ENCODE measurements around the gene PRADC1. TPM values are rescaled to one million over a fixed set of nuclear protein-coding genes. Genes with fewer than 3 reads are reported as not detected.

Gene PRADC1
- total RNA-seq, 1 experiment from 2014 or later: 12.9 TPM

DNA sequence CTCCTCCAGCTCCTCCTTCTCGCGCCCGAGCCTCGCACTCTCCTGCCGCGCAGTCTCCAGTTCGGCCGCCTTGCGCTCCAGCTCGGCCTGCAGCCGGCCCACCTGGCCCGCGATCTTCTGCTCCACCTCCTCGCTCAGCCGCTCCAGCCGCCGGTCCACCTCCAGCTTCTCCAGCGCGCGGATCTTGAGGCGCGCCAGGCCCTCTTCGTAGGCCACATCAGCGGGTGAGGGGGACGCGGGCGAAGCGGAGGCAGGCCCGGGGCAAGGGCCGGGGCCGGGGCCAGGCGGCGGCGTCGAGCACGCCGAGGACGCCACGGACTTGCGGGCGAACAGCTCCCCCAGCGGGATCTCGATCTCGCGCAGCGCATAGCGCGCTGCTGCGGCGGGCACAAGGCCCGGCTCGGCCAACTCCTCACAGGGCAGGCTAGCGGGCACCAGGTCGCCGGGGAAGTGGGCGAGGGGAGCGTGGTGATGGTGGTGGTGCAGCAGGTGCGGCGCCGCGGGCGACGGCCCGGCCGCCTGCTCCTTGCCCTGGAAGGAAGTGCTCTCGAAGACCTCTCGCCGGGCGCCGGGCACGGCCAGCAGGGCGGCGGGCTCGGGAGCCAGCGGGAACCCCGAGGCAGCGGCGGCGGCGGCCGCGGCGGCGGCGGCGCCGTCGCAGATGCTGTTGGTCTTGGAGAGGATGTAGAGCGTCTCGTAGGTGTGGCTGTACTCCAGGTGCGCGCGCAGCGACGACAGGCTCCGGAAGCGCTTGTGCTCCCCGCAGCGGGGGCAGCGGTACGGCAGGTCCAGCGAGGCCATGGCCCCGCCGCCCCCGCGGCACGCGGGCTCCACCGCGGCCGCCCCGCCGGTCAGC, 36.0 kb upstream of the PRADC1 start (continued):
- TF ChIP-seq, protein P1, sequence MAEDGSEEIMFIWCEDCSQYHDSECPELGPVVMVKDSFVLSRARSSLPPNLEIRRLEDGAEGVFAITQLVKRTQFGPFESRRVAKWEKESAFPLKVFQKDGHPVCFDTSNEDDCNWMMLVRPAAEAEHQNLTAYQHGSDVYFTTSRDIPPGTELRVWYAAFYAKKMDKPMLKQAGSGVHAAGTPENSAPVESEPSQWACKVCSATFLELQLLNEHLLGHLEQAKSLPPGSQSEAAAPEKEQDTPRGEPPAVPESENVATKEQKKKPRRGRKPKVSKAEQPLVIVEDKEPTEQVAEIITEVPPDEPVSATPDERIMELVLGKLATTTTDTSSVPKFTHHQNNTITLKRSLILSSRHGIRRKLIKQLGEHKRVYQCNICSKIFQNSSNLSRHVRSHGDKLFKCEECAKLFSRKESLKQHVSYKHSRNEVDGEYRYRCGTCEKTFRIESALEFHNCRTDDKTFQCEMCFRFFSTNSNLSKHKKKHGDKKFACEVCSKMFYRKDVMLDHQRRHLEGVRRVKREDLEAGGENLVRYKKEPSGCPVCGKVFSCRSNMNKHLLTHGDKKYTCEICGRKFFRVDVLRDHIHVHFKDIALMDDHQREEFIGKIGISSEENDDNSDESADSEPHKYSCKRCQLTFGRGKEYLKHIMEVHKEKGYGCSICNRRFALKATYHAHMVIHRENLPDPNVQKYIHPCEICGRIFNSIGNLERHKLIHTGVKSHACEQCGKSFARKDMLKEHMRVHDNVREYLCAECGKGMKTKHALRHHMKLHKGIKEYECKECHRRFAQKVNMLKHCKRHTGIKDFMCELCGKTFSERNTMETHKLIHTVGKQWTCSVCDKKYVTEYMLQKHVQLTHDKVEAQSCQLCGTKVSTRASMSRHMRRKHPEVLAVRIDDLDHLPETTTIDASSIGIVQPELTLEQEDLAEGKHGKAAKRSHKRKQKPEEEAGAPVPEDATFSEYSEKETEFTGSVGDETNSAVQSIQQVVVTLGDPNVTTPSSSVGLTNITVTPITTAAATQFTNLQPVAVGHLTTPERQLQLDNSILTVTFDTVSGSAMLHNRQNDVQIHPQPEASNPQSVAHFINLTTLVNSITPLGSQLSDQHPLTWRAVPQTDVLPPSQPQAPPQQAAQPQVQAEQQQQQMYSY (CRISPR knock-in tag; IDR thresholded peaks at IDR 0.05): peak; percentile 48; the same call in 1 of the 2 replicates
- peak; percentile 92 for TF ChIP-seq FOXP1 (CRISPR knock-in tag; IDR thresholded peaks at IDR 0.05; ENCODE audit: borderline replicate concordance)
- TF ChIP-seq ATF1 (CRISPR knock-in tag; IDR thresholded peaks at IDR 0.05): peak; percentile 67; the same call in 1 of the 2 replicates
- TF ChIP-seq, protein P2, sequence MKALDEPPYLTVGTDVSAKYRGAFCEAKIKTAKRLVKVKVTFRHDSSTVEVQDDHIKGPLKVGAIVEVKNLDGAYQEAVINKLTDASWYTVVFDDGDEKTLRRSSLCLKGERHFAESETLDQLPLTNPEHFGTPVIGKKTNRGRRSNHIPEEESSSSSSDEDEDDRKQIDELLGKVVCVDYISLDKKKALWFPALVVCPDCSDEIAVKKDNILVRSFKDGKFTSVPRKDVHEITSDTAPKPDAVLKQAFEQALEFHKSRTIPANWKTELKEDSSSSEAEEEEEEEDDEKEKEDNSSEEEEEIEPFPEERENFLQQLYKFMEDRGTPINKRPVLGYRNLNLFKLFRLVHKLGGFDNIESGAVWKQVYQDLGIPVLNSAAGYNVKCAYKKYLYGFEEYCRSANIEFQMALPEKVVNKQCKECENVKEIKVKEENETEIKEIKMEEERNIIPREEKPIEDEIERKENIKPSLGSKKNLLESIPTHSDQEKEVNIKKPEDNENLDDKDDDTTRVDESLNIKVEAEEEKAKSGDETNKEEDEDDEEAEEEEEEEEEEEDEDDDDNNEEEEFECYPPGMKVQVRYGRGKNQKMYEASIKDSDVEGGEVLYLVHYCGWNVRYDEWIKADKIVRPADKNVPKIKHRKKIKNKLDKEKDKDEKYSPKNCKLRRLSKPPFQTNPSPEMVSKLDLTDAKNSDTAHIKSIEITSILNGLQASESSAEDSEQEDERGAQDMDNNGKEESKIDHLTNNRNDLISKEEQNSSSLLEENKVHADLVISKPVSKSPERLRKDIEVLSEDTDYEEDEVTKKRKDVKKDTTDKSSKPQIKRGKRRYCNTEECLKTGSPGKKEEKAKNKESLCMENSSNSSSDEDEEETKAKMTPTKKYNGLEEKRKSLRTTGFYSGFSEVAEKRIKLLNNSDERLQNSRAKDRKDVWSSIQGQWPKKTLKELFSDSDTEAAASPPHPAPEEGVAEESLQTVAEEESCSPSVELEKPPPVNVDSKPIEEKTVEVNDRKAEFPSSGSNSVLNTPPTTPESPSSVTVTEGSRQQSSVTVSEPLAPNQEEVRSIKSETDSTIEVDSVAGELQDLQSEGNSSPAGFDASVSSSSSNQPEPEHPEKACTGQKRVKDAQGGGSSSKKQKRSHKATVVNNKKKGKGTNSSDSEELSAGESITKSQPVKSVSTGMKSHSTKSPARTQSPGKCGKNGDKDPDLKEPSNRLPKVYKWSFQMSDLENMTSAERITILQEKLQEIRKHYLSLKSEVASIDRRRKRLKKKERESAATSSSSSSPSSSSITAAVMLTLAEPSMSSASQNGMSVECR (CRISPR knock-in tag; IDR thresholded peaks at IDR 0.05; ENCODE audit: borderline replicate concordance): peak; percentile 95
- TF ChIP-seq NR1H2 (CRISPR knock-in tag; IDR thresholded peaks at IDR 0.05): peak; percentile 84
- TF ChIP-seq, protein P3, sequence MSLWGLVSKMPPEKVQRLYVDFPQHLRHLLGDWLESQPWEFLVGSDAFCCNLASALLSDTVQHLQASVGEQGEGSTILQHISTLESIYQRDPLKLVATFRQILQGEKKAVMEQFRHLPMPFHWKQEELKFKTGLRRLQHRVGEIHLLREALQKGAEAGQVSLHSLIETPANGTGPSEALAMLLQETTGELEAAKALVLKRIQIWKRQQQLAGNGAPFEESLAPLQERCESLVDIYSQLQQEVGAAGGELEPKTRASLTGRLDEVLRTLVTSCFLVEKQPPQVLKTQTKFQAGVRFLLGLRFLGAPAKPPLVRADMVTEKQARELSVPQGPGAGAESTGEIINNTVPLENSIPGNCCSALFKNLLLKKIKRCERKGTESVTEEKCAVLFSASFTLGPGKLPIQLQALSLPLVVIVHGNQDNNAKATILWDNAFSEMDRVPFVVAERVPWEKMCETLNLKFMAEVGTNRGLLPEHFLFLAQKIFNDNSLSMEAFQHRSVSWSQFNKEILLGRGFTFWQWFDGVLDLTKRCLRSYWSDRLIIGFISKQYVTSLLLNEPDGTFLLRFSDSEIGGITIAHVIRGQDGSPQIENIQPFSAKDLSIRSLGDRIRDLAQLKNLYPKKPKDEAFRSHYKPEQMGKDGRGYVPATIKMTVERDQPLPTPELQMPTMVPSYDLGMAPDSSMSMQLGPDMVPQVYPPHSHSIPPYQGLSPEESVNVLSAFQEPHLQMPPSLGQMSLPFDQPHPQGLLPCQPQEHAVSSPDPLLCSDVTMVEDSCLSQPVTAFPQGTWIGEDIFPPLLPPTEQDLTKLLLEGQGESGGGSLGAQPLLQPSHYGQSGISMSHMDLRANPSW (CRISPR knock-in tag; conservative IDR thresholded peaks at IDR 0.05; ENCODE audit: low read depth): 0 out of 2 replicates have a peak, but pooled peaks have one; percentile 38
- no peak for TF ChIP-seq HMGA2 (CRISPR knock-in tag; IDR thresholded peaks at IDR 0.05)
- TF ChIP-seq NFYB (CRISPR knock-in tag; conservative IDR thresholded peaks at IDR 0.05; ENCODE audit: low read depth): no peak
- peak; percentile 85; the same call in 1 of the 2 replicates for TF ChIP-seq ZNF219 (CRISPR knock-in tag; IDR thresholded peaks at IDR 0.05; ENCODE audit: borderline replicate concordance)
- TF ChIP-seq ZBTB21 (CRISPR knock-in tag; IDR thresholded peaks at IDR 0.05; ENCODE audit: borderline replicate concordance): peak; percentile 74
- 0 out of 2 replicates have a peak, but pooled peaks have one; percentile 21 for TF ChIP-seq ZNF416 (CRISPR knock-in tag; IDR thresholded peaks at IDR 0.05)
- TF ChIP-seq, protein P4, sequence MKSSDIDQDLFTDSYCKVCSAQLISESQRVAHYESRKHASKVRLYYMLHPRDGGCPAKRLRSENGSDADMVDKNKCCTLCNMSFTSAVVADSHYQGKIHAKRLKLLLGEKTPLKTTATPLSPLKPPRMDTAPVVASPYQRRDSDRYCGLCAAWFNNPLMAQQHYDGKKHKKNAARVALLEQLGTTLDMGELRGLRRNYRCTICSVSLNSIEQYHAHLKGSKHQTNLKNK (CRISPR knock-in tag; IDR thresholded peaks at IDR 0.05): no peak
- TF ChIP-seq MYBL2 (CRISPR knock-in tag; IDR thresholded peaks at IDR 0.05): no peak
- no peak for TF ChIP-seq TEAD4 (CRISPR knock-in tag; IDR thresholded peaks at IDR 0.05)
- TF ChIP-seq, protein P5, sequence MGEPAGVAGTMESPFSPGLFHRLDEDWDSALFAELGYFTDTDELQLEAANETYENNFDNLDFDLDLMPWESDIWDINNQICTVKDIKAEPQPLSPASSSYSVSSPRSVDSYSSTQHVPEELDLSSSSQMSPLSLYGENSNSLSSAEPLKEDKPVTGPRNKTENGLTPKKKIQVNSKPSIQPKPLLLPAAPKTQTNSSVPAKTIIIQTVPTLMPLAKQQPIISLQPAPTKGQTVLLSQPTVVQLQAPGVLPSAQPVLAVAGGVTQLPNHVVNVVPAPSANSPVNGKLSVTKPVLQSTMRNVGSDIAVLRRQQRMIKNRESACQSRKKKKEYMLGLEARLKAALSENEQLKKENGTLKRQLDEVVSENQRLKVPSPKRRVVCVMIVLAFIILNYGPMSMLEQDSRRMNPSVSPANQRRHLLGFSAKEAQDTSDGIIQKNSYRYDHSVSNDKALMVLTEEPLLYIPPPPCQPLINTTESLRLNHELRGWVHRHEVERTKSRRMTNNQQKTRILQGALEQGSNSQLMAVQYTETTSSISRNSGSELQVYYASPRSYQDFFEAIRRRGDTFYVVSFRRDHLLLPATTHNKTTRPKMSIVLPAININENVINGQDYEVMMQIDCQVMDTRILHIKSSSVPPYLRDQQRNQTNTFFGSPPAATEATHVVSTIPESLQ (CRISPR knock-in tag; IDR thresholded peaks at IDR 0.05): no peak
- TF ChIP-seq ZNF263 (CRISPR knock-in tag; IDR thresholded peaks at IDR 0.05; ENCODE audit: low read depth): peak; percentile 76
- TF ChIP-seq, protein P6, sequence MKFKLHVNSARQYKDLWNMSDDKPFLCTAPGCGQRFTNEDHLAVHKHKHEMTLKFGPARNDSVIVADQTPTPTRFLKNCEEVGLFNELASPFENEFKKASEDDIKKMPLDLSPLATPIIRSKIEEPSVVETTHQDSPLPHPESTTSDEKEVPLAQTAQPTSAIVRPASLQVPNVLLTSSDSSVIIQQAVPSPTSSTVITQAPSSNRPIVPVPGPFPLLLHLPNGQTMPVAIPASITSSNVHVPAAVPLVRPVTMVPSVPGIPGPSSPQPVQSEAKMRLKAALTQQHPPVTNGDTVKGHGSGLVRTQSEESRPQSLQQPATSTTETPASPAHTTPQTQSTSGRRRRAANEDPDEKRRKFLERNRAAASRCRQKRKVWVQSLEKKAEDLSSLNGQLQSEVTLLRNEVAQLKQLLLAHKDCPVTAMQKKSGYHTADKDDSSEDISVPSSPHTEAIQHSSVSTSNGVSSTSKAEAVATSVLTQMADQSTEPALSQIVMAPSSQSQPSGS (CRISPR knock-in tag; IDR thresholded peaks at IDR 0.05; ENCODE audit: borderline replicate concordance, low read depth): peak; percentile 52; the same call in 1 of the 2 replicates
- TF ChIP-seq, protein P7, sequence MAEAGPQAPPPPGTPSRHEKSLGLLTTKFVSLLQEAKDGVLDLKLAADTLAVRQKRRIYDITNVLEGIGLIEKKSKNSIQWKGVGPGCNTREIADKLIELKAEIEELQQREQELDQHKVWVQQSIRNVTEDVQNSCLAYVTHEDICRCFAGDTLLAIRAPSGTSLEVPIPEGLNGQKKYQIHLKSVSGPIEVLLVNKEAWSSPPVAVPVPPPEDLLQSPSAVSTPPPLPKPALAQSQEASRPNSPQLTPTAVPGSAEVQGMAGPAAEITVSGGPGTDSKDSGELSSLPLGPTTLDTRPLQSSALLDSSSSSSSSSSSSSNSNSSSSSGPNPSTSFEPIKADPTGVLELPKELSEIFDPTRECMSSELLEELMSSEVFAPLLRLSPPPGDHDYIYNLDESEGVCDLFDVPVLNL (CRISPR knock-in tag; IDR thresholded peaks at IDR 0.05; ENCODE audit: borderline replicate concordance, low read depth): no peak; the same call in 1 of the 2 replicates
- peak; percentile 98 for TF ChIP-seq ETV6 (CRISPR knock-in tag; IDR thresholded peaks at IDR 0.05)
- 0 out of 2 replicates have a peak, but pooled peaks have one; percentile 37 for TF ChIP-seq EMX1 (CRISPR knock-in tag; IDR thresholded peaks at IDR 0.05)
- no peak for TF ChIP-seq OVOL2 (CRISPR knock-in tag; IDR thresholded peaks at IDR 0.05; ENCODE audit: borderline replicate concordance)
- TF ChIP-seq TP53 (CRISPR knock-in tag; IDR thresholded peaks at IDR 0.05): peak; percentile 97

All from WTC11 (cell line).